Measurements from ENCODE around the gene DPP3. TPM values are rescaled to one million over a fixed set of nuclear protein-coding genes. Genes with fewer than 3 reads are reported as not detected.
A peak's percentile ranks its signal among the peaks of the same experiment; 100 is the strongest.
"Not testable (repeated sequence)": the region's sequence is repeated elsewhere in the genome, so short reads cannot be mapped to it uniquely, and the experiment has no call there.

DPP3 gene
- total RNA-seq, 1 experiment from 2014 or later, result 156 TPM

DNA sequence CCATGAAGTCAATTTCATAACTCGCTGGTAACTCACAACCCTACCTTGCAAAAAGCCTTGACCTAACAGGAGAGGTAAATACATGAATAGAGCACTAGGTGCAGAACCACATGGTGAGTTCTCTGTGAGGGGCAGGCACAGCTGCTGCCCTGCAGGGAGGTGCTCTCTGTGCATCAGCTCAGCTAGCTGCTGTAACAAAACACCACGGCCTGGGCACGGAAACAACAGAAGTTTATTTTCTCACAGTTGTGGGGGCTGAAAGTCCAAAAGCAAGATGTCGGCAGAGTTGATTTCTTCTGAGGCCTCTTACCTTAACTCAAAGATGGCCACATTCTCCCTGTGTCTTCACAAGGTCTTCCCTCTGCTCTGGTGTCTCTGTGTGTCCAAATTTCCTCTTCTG, 28.6 kb upstream of the DPP3 start:
- Histone ChIP-seq H3K27me3 (ENCODE audit: control insufficient read depth, insufficient read depth, low read length) (no peaks in the 10 kb centered on the region; the same call in 1 of the 2 replicates), H3K36me3 (replicated peaks; ENCODE audit: control insufficient read depth, insufficient read depth, low read length) (no peaks in the 10 kb centered on the region), H3K4me3 (ENCODE audit: insufficient read depth, low read depth, low read length) (no peak overlapping the region)
- no peak for DNase-seq

DNA sequence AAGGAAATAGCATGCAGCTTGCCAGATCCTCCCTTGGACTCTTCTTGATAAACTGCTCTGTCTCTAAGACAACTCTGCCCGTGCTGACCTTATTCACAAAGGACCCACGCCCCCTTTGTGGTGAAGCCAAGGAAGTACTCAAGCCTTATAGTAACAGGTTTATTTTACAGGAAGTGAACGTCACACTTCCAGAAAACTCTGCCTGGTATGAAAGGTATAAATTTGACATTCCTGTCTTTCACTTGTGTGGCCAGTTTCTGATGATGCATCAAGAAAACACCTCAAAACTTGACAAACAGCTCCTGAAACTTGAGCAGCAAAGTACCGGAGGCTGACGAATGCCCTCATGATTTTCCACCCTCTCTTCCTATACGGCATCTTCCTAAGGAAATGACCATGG, 26.0 kb upstream of the DPP3 start:
- H3K36me3 ChIP-seq (replicated peaks; ENCODE audit: control insufficient read depth, insufficient read depth, low read length), result no peaks in the 10 kb centered on the region
- DNase-seq, result peak; percentile 28
- no peak overlapping the region for H3K4me3 ChIP-seq (ENCODE audit: insufficient read depth, low read depth, low read length)
- no peaks in the 10 kb centered on the region; the same call in 1 of the 2 replicates for H3K27me3 ChIP-seq (ENCODE audit: control insufficient read depth, insufficient read depth, low read length)

DNA sequence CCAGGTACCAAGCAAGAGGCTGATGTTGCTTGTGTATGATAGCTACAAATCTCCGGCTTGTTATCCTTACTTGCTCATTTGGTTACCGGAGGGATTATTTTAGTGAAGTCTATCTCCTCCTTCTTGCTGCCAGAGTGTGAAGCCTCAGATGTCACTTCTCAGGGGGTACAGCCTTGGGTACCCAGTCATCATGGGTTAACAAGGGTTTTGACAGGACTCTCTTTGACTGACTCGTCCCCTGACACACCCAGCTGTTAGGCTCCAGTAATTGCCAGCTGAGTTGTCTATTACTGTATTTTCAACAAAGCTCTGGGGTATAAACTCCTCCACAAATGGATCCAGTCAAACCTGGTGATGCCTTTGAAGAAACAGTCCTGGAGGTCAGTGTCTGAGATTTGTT, 25.4 kb upstream of the DPP3 start:
- no peak overlapping the region for H3K4me3 ChIP-seq (ENCODE audit: insufficient read depth, low read depth, low read length)
- no peak for DNase-seq
- no peaks in the 10 kb centered on the region; the same call in 1 of the 2 replicates for H3K27me3 ChIP-seq (ENCODE audit: control insufficient read depth, insufficient read depth, low read length)
- no peaks in the 10 kb centered on the region for H3K36me3 ChIP-seq (replicated peaks; ENCODE audit: control insufficient read depth, insufficient read depth, low read length)

DNA sequence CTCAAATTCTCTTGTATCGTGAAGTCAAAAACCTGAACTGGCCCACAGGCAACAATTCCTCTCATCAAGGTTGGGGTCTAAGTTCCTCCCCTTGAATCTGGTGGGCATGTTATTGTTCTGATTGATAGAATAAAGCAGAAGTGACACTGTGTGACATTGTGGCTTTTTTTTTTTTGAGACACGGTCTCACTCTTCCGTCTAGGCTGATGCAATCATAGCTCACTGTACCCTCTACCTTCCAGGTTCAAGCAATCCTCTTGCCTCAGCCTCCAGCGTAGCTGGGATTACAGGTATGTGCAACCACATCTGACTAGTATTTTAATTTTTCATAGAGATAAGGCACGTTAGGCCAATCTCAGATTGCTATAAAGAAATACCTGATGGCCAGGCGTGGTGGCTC, 22.4 kb upstream of the DPP3 start:
- no peak for DNase-seq
- no peak overlapping the region for H3K4me3 ChIP-seq (ENCODE audit: insufficient read depth, low read depth, low read length)
- H3K27me3 ChIP-seq (ENCODE audit: control insufficient read depth, insufficient read depth, low read length), result no peaks in the 10 kb centered on the region; the same call in 1 of the 2 replicates
- H3K36me3 ChIP-seq (replicated peaks; ENCODE audit: control insufficient read depth, insufficient read depth, low read length), result no peaks in the 10 kb centered on the region

DNA sequence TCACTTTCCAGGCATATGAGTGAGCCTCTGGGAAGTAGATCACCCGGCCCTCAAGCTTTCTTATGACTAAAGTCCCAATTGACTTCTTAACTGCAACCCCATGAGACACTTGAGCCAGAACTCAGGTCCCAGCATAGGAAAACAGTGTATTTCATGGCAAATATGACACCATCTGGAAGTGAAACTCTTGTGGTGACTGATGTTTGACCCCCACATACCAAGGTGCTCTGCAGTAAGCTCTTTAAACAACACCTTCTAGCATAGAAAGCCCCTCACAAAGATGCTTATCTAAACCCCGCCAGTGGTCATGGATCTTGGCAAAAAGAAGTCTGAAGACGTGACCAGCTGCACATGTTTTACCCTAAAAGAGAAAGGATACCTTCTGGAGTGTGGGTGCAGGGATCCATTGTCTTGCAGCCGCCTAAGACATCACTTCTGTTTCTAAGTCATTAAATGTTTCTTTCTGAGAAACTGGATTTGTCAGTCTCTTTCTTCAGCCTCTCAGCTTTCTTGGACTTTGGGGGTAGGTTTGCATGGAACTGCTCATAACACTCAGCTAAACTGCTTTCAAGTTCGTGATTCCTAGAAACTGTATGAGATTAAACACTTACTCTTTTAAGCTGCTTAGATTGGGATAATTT, 21.0 kb upstream of the DPP3 start:
- H3K4me3 ChIP-seq (ENCODE audit: insufficient read depth, low read depth, low read length), result no peak overlapping the region
- no peaks in the 10 kb centered on the region for H3K36me3 ChIP-seq (replicated peaks; ENCODE audit: control insufficient read depth, insufficient read depth, low read length)
- DNase-seq, result no peak
- H3K27me3 ChIP-seq (ENCODE audit: control insufficient read depth, insufficient read depth, low read length), result no peaks in the 10 kb centered on the region; the same call in 1 of the 2 replicates

DNA sequence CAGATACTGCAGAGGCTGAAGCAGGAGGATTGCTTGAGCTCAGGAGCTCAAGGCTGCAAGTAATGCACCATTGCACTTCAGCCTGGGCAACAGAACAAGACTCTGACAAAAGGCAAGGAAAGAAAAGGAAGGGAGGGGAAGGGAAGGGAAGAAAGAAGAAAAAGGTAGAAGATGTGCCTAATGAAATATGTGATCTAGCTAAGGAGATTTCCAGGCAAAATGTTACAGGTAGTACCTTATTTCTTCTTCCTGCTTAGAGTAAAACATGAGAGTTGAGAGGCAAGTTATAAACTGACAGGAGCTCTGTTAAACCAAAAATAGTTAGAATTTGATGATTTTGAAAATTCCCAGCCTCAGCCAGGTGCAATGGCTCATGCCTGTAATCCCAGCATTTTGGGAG, 18.2 kb upstream of the DPP3 start:
- DNase-seq, result no peak
- Histone ChIP-seq H3K36me3 (replicated peaks; ENCODE audit: control insufficient read depth, insufficient read depth, low read length) (no peaks in the 10 kb centered on the region), H3K4me3 (ENCODE audit: insufficient read depth, low read depth, low read length) (no peak overlapping the region), H3K27me3 (ENCODE audit: control insufficient read depth, insufficient read depth, low read length) (no peaks in the 10 kb centered on the region; the same call in 1 of the 2 replicates)

DNA sequence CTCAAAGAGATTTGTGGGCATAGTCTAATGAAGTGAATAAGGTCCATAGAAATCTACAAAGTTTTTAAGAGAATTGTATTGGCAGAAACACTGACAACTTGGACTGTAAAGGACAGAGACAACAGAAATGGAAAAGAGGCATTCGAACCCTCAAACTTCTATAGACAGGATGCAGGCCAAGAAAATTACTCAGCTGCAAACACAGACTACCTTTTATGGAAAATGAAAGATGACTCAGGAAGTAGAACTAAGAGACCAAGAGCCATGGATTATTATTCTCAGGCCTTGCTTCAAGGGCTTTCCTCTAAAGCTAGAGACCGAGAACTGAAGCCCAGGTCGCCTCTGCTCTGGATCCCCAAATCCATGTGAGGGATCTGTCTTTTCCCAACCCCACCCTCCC, 17.3 kb upstream of the DPP3 start:
- H3K4me3 ChIP-seq (ENCODE audit: insufficient read depth, low read depth, low read length), result no peak overlapping the region
- H3K27me3 ChIP-seq (ENCODE audit: control insufficient read depth, insufficient read depth, low read length), result peaks cover 3% of the 10 kb centered on the region; the same call in 1 of the 2 replicates
- DNase-seq, result no peak
- H3K36me3 ChIP-seq (replicated peaks; ENCODE audit: control insufficient read depth, insufficient read depth, low read length), result no peaks in the 10 kb centered on the region

DNA sequence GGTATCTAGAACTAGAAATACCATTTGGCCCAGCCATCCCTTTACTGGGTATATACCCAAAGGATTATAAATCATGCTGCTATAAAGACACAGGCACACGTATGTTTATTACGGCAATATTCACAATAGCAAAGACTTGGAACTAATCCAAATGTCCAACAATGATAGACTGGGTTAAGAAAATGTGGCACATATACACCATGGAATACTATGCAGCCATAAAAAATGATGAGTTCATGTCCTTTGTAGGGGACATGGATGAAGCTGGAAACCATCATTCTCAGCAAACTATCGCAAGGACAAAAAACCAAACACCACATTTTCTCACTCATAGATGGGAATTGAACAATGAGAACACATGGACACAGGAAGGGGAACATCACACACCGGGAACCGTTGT, 16.1 kb upstream of the DPP3 start:
- H3K27me3 ChIP-seq (ENCODE audit: control insufficient read depth, insufficient read depth, low read length); DNase-seq; H3K4me3 ChIP-seq (ENCODE audit: insufficient read depth, low read depth, low read length); H3K36me3 ChIP-seq (replicated peaks; ENCODE audit: control insufficient read depth, insufficient read depth, low read length): not testable (repeated sequence)

DNA sequence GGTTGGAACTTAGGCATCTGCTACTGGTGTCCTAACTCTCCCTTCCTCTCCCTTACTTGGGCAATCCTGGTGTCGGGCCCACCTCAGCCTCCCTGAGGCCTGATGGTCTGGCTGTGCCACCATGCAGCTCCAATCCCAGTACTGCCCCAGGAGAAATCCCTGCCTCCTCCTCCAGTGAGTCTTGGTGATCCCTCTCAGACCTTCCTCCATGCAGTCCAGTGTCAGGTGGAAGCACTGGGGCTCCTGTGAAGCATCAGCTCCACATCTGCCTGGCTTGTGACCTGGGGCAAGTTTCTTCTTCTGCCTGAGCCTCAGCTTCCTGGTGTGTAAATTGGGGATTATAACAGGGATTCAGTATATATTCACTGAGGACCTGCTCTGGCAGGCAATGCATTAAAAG, 15.3 kb upstream of the DPP3 start:
- Histone ChIP-seq H3K4me3 (ENCODE audit: insufficient read depth, low read depth, low read length) (no peak overlapping the region), H3K36me3 (replicated peaks; ENCODE audit: control insufficient read depth, insufficient read depth, low read length) (no peaks in the 10 kb centered on the region), H3K27me3 (ENCODE audit: control insufficient read depth, insufficient read depth, low read length) (peaks cover 3% of the 10 kb centered on the region; the same call in 1 of the 2 replicates)
- no peak for DNase-seq

DNA sequence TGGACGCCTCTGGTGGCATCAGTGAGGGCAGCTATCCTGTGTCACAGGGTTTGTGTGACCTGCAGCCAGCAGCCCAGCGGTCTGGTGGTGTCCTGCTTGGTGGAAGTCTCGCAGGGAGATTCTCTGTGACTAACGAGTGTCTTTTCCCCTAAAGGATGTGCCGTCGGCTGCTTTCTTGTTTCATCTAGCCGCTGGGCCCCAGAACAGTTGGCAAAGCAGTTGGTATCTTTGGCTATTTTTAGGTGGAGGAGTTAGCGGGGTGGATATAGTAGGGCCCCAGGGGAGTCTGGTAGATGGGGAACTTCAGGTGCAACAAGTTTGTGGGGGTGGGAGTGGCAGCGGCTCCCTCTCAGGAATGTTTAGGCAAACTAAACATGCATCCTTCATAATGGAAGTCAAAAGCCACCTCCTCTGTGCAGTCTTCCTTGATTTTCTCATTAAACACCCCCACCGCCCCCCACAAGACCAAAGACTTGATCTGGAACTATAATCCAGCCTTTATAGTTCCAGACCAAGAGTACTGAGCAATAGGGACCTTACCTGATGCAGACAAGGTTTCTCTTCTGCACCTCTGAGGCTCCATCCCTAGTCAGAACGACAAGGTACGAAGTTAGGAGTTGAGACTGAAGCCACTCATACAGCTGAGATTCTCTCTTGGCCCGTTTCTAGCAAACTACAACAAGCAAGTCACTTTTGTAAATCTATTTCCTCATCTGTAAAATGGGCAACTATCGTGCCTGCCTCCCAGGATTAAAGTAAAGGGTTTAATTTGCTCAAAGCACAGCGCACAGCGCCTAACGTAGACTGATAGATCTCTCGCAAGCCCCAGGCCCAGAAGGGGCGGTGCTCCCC, 14.6 kb upstream of the DPP3 start:
- H3K27me3 ChIP-seq (ENCODE audit: control insufficient read depth, insufficient read depth, low read length), result peaks cover 3% of the 10 kb centered on the region; the same call in 1 of the 2 replicates
- DNase-seq, result peak; percentile 42
- no peaks in the 10 kb centered on the region for H3K36me3 ChIP-seq (replicated peaks; ENCODE audit: control insufficient read depth, insufficient read depth, low read length)
- H3K4me3 ChIP-seq (ENCODE audit: insufficient read depth, low read depth, low read length), result peak overlapping the region; percentile 61

DNA sequence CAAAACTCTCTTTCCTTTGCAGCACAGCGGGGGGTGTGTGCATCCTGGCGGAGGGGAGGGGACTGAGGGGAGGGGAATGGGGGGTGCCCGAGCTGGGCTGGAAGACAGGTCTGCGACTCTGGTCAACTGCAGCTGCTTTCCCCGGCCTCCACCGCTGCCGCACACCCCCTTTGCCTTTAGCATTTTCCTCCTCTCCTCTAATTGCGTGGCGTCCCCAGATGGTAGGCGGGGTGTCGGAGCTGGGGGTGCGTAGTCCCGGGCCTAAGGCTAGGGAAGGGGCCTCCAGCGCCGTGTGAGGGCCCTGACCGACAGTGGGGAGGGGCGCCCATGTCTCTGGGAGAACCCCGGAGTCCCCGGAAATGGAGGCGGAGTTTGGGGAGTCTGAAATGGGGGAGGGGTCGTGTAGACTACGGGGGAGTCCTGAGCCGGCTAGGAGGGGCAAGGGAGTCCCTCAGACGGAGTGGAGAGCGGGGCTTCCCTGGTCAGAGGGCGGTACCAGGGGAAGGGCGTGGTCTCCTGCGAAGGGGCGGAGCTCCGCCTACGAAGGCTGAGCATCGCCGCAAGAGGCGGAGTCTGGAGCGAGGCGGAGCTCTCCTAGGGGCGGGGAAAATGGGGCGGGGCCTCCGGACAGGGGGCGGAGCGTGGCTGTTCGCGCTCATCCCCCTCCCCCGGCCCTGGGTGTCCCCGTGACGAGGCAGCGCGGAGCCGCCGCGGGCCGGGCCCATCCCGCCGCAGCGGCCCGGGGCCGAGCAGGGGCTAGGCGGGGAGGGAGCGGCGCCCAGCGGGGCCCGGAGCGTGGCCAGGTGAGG, 13.8 kb upstream of the DPP3 start, which contains the start of gene PELI3:
PELI3 (plus strand) TSS at position 681 of the 809 bp plus-strand sequence. CDS start 1,224 bp downstream, outside the sequence.
- Histone ChIP-seq H3K36me3 (replicated peaks; ENCODE audit: control insufficient read depth, insufficient read depth, low read length) (no peaks in the 10 kb centered on the region), H3K4me3 (ENCODE audit: insufficient read depth, low read depth, low read length) (peak within 1 kb of the TSS; percentile 61), H3K27me3 (ENCODE audit: control insufficient read depth, insufficient read depth, low read length) (peaks cover 3% of the 10 kb centered on the region; the same call in 1 of the 2 replicates)
- DNase-seq, result peak; percentile 99

DNA sequence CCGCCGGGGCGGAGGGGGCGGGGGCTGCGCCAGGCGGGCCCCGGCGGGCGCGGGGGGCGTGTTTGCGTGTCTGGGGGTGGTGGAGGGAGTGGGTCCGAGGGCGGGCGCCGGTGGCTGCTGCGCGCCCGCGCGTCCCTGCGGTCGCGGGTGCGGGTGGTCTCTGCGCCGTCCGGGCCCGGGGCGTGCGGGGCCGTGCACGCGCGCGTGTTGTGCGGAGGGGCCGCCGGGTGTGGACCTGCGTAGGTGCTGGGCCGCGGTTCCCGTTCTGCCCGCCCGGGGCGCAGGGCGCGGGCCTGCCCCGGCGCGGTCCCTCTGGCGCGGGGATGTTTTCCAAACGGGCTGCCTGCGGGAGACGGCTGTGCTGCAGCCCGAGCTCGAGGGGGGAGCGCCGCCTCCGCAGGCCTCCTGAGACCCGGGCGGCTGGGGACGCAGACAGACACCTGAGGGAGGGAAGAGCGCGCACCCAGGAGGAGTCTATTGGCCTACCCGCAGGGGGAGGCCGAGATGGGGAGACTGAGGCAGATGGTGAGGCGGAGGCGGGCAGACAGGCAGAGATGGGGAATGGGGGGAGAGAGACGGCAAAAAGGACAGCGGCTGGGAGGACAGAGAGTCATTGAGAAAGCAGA, 13.1 kb upstream of the DPP3 start:
- Histone ChIP-seq H3K4me3 (ENCODE audit: insufficient read depth, low read depth, low read length) (peak overlapping the region; percentile 61), H3K27me3 (ENCODE audit: control insufficient read depth, insufficient read depth, low read length) (peaks cover 3% of the 10 kb centered on the region; the same call in 1 of the 2 replicates), H3K36me3 (replicated peaks; ENCODE audit: control insufficient read depth, insufficient read depth, low read length) (no peaks in the 10 kb centered on the region; the same call in 1 of the 2 replicates)
- DNase-seq, result no peak

DNA sequence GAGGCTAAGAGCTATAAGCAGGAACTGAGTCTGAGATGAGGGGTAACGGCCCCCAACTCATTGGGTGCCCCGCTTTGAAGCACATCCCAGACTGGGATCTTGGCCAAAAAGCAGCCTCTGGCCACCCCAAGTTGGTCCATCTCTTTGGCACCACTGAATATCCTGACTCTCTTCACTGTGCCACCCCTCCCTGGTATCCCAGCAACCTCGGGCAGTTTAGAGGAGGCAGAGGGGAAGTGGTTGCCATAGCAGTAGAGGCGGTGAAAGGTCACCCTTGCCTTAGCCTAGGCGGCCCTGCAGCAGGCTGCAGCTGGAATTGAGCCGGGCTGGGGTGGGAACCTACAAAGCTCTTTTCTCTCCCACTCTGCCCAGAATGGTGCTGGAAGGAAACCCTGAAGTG, 12.5 kb upstream of the DPP3 start:
- no peaks in the 10 kb centered on the region; the same call in 1 of the 2 replicates for H3K36me3 ChIP-seq (replicated peaks; ENCODE audit: control insufficient read depth, insufficient read depth, low read length)
- peak; percentile 64 for DNase-seq
- H3K27me3 ChIP-seq (ENCODE audit: control insufficient read depth, insufficient read depth, low read length), result peaks cover 3% of the 10 kb centered on the region; the same call in 1 of the 2 replicates
- H3K4me3 ChIP-seq (ENCODE audit: insufficient read depth, low read depth, low read length), result peak overlapping the region; percentile 61

DNA sequence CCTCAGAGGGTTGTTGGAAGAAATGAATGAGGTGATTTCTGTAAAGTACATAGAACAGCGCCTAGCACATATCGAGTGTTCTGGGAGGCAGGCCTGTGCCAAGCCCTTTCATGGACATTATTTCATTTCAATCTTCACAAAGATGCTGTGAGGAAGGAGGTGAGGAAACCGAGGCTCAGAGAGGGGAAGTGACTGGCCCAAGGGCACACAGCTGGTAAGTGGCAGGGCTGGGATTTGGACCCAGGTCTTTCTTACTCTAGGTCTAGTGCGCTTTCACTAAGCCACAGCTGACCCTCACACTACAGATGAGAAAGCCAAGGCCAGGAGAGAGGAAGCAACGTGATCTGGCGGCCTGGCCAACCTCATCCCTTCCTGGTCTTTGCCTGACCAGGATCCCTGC, 11.5 kb upstream of the DPP3 start:
- Histone ChIP-seq H3K36me3 (replicated peaks; ENCODE audit: control insufficient read depth, insufficient read depth, low read length) (peaks cover 1% of the 10 kb centered on the region; the same call in 1 of the 2 replicates), H3K4me3 (ENCODE audit: insufficient read depth, low read depth, low read length) (no peak overlapping the region), H3K27me3 (ENCODE audit: control insufficient read depth, insufficient read depth, low read length) (peaks cover 3% of the 10 kb centered on the region; the same call in 1 of the 2 replicates)
- DNase-seq, result no peak
